Hematopoietic multipotent progenitor cell treated with erythropoietin and hydrocortisone succinate and interleukin-3 and kit ligand, for 8 days (in vitro differentiated cells): ENCODE results near the gene G6PD.
"Not testable (repeated sequence)": the region's sequence is repeated elsewhere in the genome, so short reads cannot be mapped to it uniquely, and the experiment has no call there.

Experiments
- DNase-seq: peaks from one replicate; pipeline ENCODE4 v3.0.0-alpha.2; 2015

The G6PD gene

GRCh38 chrX:154546354-154547244 is at the start of gene G6PD:
Gene G6PD (minus strand): TSS chrX:154546846. CDS start chrX:154546155, 691 bp downstream.
- peak; percentile 74 for DNase-seq

DNA sequence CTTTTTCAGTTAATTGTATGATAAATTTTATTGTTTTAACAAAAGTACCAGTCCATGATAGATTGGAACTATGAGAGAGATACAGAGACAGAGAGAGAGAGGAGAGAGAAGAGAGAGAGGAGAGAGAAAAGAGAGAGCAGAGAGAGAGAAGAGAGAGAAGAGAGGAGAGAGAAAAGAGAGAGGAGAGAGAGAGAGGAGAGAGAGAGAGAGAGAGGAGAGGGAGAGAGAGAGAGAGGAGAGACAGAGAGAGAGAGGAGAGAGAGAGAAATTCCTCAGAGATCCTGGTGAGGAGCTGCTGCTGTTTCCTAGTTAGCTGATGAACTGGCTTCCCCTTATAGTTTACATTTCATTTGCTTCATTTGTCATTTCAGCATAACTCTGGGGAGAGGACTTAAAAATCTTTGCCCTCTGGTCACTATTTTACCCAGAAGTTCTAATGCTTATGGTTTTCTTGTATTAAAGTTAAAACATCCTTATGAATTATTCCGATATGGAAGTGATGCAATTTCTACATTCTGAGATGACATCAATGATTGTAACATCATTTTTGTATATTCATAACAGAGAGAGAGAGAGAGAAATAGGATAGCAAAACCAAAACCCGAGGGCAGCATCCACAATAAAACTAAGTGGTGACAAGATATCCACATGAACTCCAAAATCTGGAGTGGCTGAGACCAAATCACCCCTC is 49.1 kb upstream of the G6PD start:
- no peak for DNase-seq

DNA sequence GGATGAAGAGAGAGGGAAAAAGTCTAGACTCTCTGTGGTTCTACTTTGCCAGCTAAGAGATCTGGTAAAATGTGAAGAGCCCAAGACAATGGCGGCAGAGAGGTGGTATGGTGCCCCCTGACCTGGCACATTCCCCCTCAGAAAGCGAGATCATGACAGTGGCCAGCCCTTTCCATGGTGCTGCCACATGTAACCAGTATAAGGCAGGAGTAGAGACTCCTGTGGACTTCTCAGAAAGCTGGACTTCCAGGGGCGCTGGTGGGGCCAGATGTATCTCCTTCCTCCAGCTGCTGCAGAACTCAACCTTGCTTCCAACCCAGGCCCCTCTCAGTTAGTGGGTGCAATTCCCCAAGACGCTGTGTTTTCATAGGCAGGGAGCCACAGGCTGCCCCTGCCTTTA is 47.8 kb upstream of the G6PD start:
- DNase-seq, result no peak

DNA sequence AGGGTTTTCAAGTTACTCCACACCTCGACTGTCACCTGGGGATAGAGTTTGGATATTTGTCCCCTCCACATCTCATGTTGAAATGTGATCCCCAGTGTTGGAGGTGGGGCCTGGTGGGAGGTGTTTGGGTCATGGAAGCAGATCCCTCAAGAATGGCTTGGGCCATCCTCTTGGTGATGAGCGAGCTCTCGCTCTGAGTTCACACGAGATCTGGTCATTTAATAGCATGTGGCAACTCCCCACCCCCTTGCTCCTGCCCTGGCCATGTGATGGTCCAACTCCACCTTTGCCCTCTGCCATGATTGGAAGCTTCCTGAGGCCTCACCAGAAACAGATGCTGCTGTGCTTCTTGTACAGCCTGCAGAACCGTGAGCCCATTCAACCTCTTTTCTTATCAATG is 46.6 kb upstream of the G6PD start:
- no peak for DNase-seq

- DNase-seq, result no peak
Measured at GRCh38 chrX:154592505-154592904, 45.9 kb upstream of the G6PD start.

DNA sequence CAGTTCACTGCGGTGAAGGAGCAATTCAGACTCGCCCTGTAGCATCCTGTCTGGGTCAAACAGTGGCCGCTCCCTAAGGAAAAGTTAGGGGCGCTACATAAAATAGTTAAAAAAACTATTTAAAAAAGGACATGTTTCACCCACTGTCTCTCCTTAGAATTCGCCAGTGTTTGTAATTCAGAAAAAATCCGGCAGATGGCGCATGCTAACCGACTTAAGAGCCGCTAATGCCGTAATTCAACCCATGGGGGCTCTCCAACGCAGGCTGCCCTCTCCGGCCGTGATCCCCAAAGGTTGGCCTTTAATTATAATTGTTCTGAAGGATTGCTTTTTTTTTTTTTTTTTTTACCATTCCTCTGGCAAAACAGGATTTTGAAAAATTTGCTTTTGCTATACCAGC is 43.8 kb upstream of the G6PD start:
- not testable (repeated sequence) for DNase-seq

DNA sequence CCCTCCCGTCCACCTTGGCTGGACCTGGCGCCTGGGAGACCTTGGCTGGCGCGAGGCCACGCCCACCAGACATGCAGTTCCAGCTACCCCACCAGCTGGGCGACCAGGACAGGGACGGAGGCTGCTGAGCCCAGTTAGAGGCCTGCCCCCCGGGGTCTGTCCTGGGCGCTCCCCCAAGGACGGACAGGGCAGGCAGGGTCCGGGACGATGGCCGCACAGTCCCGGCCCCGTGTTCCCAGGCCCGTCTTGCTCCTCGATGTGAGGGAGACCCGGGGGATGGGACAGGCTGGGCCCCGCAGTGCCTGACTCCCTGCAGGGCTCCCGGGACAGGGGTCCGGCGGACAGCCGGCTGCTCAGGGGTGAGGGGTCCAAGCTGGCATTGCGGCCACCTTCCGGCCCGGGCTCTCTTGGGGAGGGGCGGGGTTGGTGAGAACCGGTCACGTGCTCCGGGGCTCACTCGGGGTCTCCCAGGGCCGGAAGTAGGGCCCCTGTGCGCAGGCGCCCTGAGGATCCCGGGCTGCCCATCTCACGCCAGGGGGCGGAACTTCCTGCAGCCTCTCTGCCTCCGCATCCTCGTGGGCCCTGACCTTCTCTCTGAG is 38.0 kb upstream of the G6PD start, which contains the start of gene CTAG1A:
Gene CTAG1A, plus strand, starts transcription at position 549 of the 599 bp plus-strand sequence. CDS start 74 bp downstream, outside the sequence.
- DNase-seq, result not testable (repeated sequence)

DNA sequence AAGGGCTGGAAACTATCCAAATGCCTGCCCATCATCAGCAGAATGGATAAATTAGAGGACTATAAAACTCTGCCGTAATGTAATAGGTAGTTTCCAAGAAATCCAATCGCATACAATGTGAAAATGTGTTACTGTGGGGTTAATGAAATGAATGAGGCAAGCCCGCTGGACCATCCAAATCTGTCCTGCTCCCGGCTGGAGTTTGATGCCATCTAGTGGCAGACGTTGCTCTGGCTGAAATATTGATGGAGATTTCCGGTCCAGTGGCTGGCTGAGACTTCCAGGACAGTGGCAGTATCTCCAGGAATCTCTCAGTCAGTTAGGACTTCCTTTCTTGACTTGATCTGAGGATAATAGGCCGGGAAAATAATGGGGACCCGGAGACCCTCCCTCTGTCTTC is 36.3 kb upstream of the G6PD start:
- DNase-seq, result not testable (repeated sequence)

GRCh38 chrX:154575076-154575475 is 28.4 kb upstream of the G6PD start:
- not testable (repeated sequence) for DNase-seq

GRCh38 chrX:154573061-154573460 is 26.4 kb upstream of the G6PD start:
- not testable (repeated sequence) for DNase-seq

DNA sequence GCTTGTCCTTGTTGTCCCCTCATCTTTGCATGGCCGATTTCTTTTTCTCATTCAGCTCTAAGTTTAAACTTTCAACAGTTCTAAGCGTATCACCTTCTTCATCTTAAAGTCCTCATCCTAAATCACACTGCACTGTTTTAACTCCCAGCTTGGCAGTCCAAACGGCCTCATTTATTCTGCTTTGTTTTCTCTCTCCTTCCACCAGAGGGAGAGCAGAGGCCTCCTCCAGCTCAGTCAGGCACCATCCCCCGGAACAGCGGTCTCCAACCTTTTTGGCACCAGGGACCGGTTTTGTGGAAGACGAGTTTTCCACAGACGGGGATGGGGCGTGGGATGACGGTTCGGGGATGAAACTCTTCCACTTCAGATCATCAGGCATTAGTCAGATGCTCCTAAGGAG is 23.7 kb upstream of the G6PD start:
- DNase-seq, result not testable (repeated sequence)

GRCh38 chrX:154562295-154562694 is 15.6 kb upstream of the G6PD start:
- DNase-seq, result not testable (repeated sequence)

DNA sequence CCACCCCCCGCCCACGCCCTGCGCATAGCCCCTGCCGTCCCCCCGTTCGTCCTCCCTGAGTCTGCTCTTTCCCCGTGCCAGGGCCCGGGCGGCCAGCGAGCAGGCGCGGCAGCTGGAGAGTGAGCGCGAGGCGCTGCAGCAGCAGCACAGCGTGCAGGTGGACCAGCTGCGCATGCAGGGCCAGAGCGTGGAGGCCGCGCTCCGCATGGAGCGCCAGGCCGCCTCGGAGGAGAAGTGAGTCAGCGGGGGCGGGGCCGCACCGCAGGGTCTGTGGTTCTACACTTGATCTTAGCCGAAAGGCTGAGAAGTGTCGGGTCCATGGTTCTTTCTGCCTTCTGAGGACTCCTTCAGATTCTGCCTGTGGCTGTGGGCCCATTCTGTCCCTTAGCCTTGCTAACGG is 13.7 kb upstream of the G6PD start:
- not testable (repeated sequence) for DNase-seq

DNA sequence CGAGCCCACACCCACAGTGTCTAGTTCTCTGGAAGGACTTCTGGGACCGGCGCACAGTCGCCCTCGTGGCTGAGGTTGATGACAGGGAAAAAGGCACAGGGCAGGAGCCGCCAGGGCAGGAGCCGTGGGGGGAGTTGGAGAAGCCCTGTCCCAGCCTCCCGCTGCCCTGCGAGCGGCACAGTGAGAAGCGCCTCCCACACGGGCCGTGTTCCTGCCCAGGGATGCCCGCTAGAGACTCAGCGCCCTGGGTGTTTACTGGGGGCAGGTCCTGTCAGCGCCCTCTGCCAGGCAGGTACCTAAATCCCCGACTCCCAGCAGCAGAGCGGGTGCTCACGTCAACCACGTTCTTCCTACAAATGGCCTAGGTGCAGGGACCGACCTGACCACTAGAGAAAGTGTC is 12.2 kb upstream of the G6PD start:
- DNase-seq, result not testable (repeated sequence)

- not testable (repeated sequence) for DNase-seq
Measured at GRCh38 chrX:154558060-154558690, 11.5 kb upstream of the G6PD start.

- DNase-seq, result not testable (repeated sequence)
Measured at GRCh38 chrX:154552112-154552806, 5.6 kb upstream of the G6PD start.

DNA sequence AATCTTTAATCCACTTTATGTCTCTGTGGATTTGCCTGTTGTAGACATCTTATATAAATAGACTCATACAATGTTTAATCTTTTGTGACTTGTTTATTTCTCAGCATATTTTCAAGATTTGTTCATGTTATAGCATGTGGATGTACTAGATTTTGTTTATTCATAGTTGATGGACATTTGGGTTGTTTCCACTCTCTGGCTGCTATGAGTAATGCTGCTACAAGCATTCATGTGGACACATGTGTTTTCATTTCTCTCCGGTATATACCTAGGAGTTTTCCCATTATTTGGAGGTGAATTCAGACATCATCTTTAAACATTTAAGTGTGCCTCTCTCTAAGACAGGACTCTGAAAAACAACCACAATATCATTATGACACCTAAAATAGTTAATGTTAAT is 3.1 kb upstream of the G6PD start:
- DNase-seq, result no peak

GRCh38 chrX:154548028-154548316 is 1.3 kb upstream of the G6PD start:
- no peak for DNase-seq

GRCh38 chrX:154547245-154548027 is 790 bp upstream of the G6PD start, which contains the start of gene IKBKG:
Gene IKBKG (plus strand): TSS chrX:154547620. CDS start chrX:154552003, 4,383 bp downstream.
- DNase-seq, result peak; percentile 91

DNA sequence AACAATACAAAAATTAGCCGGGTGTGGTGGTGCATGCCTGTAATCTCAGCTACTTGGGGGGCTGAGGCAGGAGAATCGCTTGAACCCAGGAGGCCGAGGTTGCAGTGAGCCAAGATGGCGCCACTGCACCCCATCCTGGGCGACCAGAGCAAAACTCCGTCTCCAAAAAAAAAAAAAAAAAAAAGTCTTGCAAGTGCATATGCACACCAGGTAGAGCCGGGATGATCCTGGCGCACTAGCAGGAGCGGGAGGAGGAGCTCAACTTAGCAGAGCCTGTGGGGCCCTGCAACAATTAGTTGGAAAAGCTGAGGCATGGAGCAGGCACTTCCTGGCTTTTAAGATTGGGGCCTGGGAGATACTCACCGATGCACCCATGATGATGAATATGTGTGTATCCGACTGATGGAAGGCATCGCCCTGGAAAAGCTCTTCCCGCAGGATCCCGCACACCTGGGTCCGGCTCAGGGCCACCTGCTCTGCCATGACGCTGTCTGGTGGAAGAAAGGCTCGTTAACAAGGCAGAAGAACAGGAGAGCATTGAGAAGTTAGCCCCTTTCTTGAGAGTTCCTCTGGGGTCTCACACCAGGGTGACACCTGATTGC is 872 bp downstream of the G6PD start:
- no peak for DNase-seq
